NCI-H748 treated with DMSO at 0.1 percent for 48 hours (cell line): ENCODE measurements around the gene ARF3.
"Not testable (repeated sequence)": the region's sequence is repeated elsewhere in the genome, so short reads cannot be mapped to it uniquely, and the experiment has no call there.

Experiments used
- DNase-seq: peaks from one replicate; lab custom pipeline; 2025; lab: John Stamatoyannopoulos, UW

ARF3 gene

GRCh38 chr12:48929551-48929950, 27.7 kb downstream of the ARF3 start:
- DNase-seq = no peak

GRCh38 chr12:48927261-48927660, 30.0 kb downstream of the ARF3 start:
- no peak for DNase-seq

GRCh38 chr12:48925304-48926011, 31.8 kb downstream of the ARF3 start, which contains the start of gene FKBP11:
TSS of gene FKBP11 (minus strand) at chr12:48925492. CDS start at chr12:48925428, 64 bp downstream.
- no peak for DNase-seq

- DNase-seq = peak; percentile 26
Observed at GRCh38 chr12:48924617-48925303, 32.5 kb downstream of the ARF3 start.

GRCh38 chr12:48923117-48923516, 34.2 kb downstream of the ARF3 start:
- DNase-seq = no peak

GRCh38 chr12:48917857-48918537, 39.3 kb downstream of the ARF3 start:
- DNase-seq = no peak

- peak; percentile 10 for DNase-seq
Observed at GRCh38 chr12:48910196-48910595, 47.1 kb downstream of the ARF3 start.

- DNase-seq = not testable (repeated sequence)
Observed at GRCh38 chr12:48909698-48910097, 47.6 kb downstream of the ARF3 start.

GRCh38 chr12:48907245-48907644, 50.0 kb downstream of the ARF3 start:
- no peak for DNase-seq

- peak; percentile 82 for DNase-seq
Observed at GRCh38 chr12:48903982-48904411, 53.3 kb downstream of the ARF3 start.

GRCh38 chr12:48903363-48903981, 53.8 kb downstream of the ARF3 start:
- no peak for DNase-seq

GRCh38 chr12:48901278-48901677, 56.0 kb downstream of the ARF3 start:
- DNase-seq = no peak

GRCh38 chr12:48899651-48900050, 57.6 kb downstream of the ARF3 start:
- no peak for DNase-seq

GRCh38 chr12:48894271-48894670, 63.0 kb downstream of the ARF3 start:
- no peak for DNase-seq

GRCh38 chr12:48890657-48891418, 66.4 kb downstream of the ARF3 start:
- peak; percentile 49 for DNase-seq

- no peak for DNase-seq
Observed at GRCh38 chr12:48889679-48890078, 67.6 kb downstream of the ARF3 start.
